Measurements from ENCODE around the gene ERC2.

DNA sequence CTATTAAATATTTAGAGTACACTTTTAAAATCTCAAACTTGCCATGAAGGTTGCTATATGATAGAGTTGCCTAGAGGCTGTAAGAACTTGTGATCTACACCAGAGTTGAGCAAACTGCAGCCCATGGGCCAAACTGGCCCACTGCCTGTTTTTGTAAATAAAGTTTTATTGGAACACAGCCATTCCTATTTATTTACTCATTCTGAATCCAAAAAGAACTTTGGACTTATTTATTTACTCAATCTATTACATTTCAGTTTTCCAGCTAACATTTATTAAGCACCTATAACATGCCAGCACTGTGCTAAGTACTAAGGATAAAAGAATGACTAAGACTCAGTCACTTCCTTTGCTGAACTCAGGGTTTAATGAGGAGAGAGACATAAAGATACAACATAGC lies 403.6 kb downstream of the ERC2 start:
- TF ChIP-seq, protein P1, sequence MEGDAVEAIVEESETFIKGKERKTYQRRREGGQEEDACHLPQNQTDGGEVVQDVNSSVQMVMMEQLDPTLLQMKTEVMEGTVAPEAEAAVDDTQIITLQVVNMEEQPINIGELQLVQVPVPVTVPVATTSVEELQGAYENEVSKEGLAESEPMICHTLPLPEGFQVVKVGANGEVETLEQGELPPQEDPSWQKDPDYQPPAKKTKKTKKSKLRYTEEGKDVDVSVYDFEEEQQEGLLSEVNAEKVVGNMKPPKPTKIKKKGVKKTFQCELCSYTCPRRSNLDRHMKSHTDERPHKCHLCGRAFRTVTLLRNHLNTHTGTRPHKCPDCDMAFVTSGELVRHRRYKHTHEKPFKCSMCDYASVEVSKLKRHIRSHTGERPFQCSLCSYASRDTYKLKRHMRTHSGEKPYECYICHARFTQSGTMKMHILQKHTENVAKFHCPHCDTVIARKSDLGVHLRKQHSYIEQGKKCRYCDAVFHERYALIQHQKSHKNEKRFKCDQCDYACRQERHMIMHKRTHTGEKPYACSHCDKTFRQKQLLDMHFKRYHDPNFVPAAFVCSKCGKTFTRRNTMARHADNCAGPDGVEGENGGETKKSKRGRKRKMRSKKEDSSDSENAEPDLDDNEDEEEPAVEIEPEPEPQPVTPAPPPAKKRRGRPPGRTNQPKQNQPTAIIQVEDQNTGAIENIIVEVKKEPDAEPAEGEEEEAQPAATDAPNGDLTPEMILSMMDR (conservative IDR thresholded peaks at IDR 0.05; ENCODE audit: low read length) = no peak
- TF ChIP-seq EZH2phosphoT487 (IDR thresholded peaks at IDR 0.05; ENCODE audit: borderline replicate concordance, low read depth, low read length) = no peak

Measured in OCI-LY7 (cell line).